WI38 (cell line): ENCODE measurements around the gene DSCAML1.

Source experiments
- H3K4me3 ChIP-seq: 2 replicates; pipeline ENCODE4 v1.5.1; 2011; ENCODE audit warnings: low read depth, mild to moderate bottlenecking, control low read depth, low read length
- CTCF ChIP-seq: IDR thresholded peaks from 2 replicates; pipeline ENCODE4 v1.5.1; 2012; ENCODE audit warnings: low read depth, mild to moderate bottlenecking, control low read depth, low read length

Gene DSCAML1

DNA sequence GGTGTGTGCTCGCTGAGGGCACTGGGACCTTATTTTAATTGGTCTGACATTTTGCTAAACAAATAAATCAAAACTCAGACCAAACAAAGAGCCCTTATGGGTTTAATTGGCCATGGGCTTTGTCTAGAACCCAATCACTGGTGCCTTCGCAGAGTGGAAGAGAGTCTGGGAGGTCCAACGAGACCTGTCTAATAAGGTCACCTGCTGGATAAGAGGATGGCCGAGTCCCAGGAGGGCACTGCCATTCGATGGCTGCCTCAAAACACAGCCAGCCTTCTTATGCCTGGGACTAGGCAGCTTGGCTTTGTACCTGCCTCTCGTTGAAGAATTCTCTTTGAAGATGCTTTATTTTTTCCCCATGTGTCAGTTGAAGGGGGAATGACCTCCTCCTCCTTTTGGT lies 298.2 kb downstream of the DSCAML1 start:
- no peak overlapping the region for H3K4me3 ChIP-seq
- TF ChIP-seq CTCF, result no peak

DNA sequence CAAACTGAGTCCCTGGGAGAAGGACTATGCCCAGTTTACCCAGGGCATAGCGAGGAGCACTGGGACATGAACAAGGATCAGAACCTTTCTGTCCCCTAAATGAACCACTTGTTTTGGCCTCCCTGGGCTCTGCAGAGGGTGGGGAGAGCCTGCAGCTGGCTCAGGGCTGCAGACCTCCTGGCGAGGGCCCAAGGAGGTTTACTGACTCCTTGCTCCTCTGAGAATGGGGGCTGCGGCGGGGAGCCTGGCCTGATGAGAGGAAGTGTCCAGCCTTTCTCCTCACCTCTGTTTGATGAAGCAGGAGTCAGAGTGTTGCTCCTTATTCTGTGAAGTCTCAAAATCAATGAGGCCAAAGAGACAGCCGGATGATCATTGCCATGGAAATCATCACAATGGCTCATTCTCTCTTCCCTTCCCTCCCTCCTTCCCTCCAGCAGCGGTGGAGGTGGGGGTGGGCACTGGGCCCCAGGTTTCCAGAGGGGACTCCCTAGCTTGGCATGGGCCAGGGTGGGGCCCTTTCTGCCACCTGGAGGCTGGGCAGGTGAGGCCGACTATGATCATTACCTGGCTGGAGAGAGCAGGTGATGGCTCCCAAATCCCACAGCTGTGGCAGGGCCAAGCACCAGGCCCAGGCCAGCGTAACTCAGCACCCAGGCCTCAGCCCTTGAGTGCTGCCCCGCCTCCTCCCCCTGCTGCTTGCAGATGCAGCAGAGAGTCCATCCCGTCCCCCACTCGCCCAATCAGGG lies 299.6 kb downstream of the DSCAML1 start:
- H3K4me3 ChIP-seq, result no peak overlapping the region
- no peak for TF ChIP-seq CTCF

GRCh38 chr11:117495357-117495756 lies 301.7 kb downstream of the DSCAML1 start:
- H3K4me3 ChIP-seq, result no peak overlapping the region
- TF ChIP-seq CTCF, result no peak

DNA sequence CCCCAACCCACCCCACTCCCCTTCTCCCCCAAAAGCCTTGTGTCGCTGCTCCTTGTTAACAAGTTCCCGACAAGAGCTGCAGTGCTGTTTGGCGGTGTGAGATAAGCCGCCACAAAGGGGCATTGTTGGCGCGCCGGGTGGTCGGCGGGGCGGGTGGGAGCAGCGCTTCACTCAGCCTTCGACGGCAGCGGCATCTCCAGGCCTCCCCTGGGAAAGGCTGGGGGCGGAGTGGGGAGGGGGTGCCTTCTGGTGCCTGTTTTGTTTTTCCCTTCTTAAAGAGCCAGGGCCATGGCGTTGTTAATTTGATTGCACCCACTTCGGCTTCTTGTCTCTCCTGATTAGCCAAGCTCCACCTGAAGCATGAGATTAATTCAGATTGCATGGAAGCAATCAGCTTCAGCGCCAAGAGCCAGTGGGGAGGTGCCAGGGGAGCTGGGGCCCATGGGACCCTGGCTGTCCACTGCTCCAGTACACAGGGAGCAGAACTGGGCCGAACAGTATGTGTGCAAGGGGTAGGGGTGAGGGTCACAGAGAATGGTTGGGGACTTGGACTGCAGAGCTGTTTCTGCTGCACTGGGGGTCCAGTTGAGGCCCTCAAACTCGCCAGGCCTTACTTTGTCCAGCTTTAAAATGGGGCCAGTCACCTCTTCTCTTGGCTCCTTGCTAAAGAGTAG lies 304.3 kb downstream of the DSCAML1 start:
- no peak overlapping the region for H3K4me3 ChIP-seq
- no peak for TF ChIP-seq CTCF

GRCh38 chr11:117490911-117491310 lies 306.1 kb downstream of the DSCAML1 start:
- TF ChIP-seq CTCF, result no peak
- no peak overlapping the region for H3K4me3 ChIP-seq

GRCh38 chr11:117489999-117490679 lies 306.9 kb downstream of the DSCAML1 start:
- H3K4me3 ChIP-seq, result no peak overlapping the region
- no peak for TF ChIP-seq CTCF
